ENCODE measurements around the gene KRTAP4-7.

DNA sequence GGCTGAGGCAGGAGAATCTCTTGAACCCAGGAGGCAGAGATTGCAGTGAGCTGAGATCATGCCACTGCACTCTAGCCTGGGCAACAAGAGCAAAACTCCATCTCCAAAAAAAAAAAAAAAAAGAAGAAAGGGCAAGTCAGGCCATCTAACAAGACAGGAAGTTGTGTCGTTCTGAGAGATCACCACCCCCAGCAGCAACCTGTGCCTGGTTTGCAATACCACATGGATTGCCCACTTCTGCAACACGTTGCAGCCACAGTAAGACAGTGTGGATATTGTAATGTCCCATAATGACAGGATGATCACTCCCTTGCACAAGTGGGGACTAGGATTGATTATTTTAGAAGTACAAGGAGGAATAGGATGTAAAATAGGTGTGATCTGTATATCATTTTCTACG lies 14.9 kb upstream of the KRTAP4-7 start:
- no peak for TF ChIP-seq POLR2A (IDR thresholded peaks at IDR 0.05)
- TF ChIP-seq, protein P1, sequence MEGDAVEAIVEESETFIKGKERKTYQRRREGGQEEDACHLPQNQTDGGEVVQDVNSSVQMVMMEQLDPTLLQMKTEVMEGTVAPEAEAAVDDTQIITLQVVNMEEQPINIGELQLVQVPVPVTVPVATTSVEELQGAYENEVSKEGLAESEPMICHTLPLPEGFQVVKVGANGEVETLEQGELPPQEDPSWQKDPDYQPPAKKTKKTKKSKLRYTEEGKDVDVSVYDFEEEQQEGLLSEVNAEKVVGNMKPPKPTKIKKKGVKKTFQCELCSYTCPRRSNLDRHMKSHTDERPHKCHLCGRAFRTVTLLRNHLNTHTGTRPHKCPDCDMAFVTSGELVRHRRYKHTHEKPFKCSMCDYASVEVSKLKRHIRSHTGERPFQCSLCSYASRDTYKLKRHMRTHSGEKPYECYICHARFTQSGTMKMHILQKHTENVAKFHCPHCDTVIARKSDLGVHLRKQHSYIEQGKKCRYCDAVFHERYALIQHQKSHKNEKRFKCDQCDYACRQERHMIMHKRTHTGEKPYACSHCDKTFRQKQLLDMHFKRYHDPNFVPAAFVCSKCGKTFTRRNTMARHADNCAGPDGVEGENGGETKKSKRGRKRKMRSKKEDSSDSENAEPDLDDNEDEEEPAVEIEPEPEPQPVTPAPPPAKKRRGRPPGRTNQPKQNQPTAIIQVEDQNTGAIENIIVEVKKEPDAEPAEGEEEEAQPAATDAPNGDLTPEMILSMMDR (IDR thresholded peaks at IDR 0.05) = no peak

Data from testis (tissue), 2 donors.